ENCODE data around the gene SLIT3. TPM values are rescaled to one million over a fixed set of nuclear protein-coding genes. Genes with fewer than 3 reads are reported as not detected.

The SLIT3 gene
- total RNA-seq, 1 experiment from 2014 or later, result 0.10 TPM

DNA sequence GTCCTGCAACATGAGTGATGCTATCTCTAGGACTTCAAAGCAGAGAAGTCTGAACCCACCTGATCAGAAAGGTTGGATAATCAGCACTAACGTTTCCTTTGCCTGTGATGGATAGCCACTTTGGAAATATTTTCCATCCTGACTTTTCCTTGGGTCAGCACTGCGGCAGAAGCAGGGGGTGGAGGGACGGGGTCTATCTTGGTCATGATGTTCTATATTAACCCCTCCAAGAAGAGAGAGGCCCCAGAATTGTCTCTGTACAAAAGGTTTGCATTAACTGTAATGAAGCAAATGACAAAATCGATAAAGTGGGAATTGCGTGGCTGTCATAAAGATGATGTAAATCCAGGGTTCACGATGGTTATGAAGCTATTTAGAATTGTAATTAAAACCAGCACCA, 441.9 kb downstream of the SLIT3 start:
- H2AFZ ChIP-seq (ENCODE audit: low read depth, low read length, poor library complexity, severe bottlenecking), result no peak overlapping the region
- BruUV-seq (replicated peaks), result no TSS peak
- POLR2A ChIA-PET, result no interaction called here
- no peak overlapping the region for H3K4me2 ChIP-seq (ENCODE audit: low read length)
- no peaks in the 10 kb centered on the region for H4K20me1 ChIP-seq (ENCODE audit: insufficient read depth)
- H3K79me2 ChIP-seq (ENCODE audit: insufficient read depth, low read length), result no peaks in the 10 kb centered on the region
- no peaks in the 10 kb centered on the region for H3K4me1 ChIP-seq (ENCODE audit: control insufficient read depth in 1 of 2, insufficient read depth in 2 of 2, low read length in 2 of 2)
- ATAC-seq, result no peak
- H3K4me3 ChIP-seq (replicated peaks in 1 of 2; ENCODE audit: low read depth in 1 of 2, low read length in 2 of 2), result no peak overlapping the region
- peaks cover 70% of the 10 kb centered on the region for H3K27me3 ChIP-seq (ENCODE audit: insufficient read depth, low read length)
- intact Hi-C loops (cut with micrococcal nuclease), result no loop called here
- no peaks in the 10 kb centered on the region for H3K36me3 ChIP-seq (ENCODE audit: control insufficient read depth in 1 of 2, insufficient read depth in 2 of 2, low read length in 2 of 2)
- no peak overlapping the region for H3K9ac ChIP-seq (ENCODE audit: low read length)
- no peaks in the 10 kb centered on the region for H3K9me2 ChIP-seq (ENCODE audit: insufficient read depth)
- no peaks in the 10 kb centered on the region for H3K9me3 ChIP-seq (ENCODE audit: control insufficient read depth in 1 of 2, insufficient read depth in 1 of 2, low read depth in 1 of 2, low read length in 2 of 2)
- H3K27ac ChIP-seq (ENCODE audit: low read depth, low read length), result no peak overlapping the region
- TF ChIP-seq CBX3 (IDR thresholded peaks at IDR 0.05; ENCODE audit: low read depth) (no peak), ZFX (IDR thresholded peaks at IDR 0.05) (no peak), SP1 (IDR thresholded peaks at IDR 0.05; ENCODE audit: low read depth) (no peak), CEBPB (IDR thresholded peaks at IDR 0.05; ENCODE audit: low read depth) (no peak), ELF1 (IDR thresholded peaks at IDR 0.05; ENCODE audit: borderline replicate concordance, low read depth) (no peak), JUND (IDR thresholded peaks at IDR 0.05) (no peak), SIN3A (IDR thresholded peaks at IDR 0.05; ENCODE audit: low read depth) (no peak), EGR1 (IDR thresholded peaks at IDR 0.05; ENCODE audit: low read depth) (no peak), YY1 (IDR thresholded peaks at IDR 0.05; ENCODE audit: extremely low read depth, insufficient replicate concordance, low read depth, low read length) (no peak), POLR2A (IDR thresholded peaks at IDR 0.05; ENCODE audit: borderline replicate concordance, extremely low read depth, insufficient read depth, insufficient read length) (no peak), FOSL1 (IDR thresholded peaks at IDR 0.05; ENCODE audit: low read depth) (no peak), ATF3 (IDR thresholded peaks at IDR 0.05) (no peak), EZH2 (IDR thresholded peaks at IDR 0.05) (no peak)
- TF ChIP-seq, protein P1, sequence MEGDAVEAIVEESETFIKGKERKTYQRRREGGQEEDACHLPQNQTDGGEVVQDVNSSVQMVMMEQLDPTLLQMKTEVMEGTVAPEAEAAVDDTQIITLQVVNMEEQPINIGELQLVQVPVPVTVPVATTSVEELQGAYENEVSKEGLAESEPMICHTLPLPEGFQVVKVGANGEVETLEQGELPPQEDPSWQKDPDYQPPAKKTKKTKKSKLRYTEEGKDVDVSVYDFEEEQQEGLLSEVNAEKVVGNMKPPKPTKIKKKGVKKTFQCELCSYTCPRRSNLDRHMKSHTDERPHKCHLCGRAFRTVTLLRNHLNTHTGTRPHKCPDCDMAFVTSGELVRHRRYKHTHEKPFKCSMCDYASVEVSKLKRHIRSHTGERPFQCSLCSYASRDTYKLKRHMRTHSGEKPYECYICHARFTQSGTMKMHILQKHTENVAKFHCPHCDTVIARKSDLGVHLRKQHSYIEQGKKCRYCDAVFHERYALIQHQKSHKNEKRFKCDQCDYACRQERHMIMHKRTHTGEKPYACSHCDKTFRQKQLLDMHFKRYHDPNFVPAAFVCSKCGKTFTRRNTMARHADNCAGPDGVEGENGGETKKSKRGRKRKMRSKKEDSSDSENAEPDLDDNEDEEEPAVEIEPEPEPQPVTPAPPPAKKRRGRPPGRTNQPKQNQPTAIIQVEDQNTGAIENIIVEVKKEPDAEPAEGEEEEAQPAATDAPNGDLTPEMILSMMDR (IDR thresholded peaks at IDR 0.05 in 2 of 3, conservative IDR thresholded peaks at IDR 0.05 in 1 of 3; ENCODE audit: borderline replicate concordance in 1 of 3, insufficient read depth in 1 of 3, low read depth in 2 of 3, low read length in 2 of 3), result no peak
- TF ChIP-seq, protein P2, sequence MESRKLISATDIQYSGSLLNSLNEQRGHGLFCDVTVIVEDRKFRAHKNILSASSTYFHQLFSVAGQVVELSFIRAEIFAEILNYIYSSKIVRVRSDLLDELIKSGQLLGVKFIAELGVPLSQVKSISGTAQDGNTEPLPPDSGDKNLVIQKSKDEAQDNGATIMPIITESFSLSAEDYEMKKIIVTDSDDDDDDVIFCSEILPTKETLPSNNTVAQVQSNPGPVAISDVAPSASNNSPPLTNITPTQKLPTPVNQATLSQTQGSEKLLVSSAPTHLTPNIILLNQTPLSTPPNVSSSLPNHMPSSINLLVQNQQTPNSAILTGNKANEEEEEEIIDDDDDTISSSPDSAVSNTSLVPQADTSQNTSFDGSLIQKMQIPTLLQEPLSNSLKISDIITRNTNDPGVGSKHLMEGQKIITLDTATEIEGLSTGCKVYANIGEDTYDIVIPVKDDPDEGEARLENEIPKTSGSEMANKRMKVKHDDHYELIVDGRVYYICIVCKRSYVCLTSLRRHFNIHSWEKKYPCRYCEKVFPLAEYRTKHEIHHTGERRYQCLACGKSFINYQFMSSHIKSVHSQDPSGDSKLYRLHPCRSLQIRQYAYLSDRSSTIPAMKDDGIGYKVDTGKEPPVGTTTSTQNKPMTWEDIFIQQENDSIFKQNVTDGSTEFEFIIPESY (IDR thresholded peaks at IDR 0.05; ENCODE audit: extremely low read depth, insufficient replicate concordance, low read length), result no peak
- no peak for DNase-seq (ENCODE audit: low read depth, low spot score)
- RAD21 ChIA-PET (ENCODE audit: low non-redundant PET in 1 of 2, low total read pairs in 2 of 2, uncharacterized antibody in 2 of 2, unreplicated experiment in 2 of 2), result no interaction called here
- CTCF ChIA-PET, result no interaction called here

Data from HCT116 (cell line).